Astrocyte of the spinal cord (primary cell): ENCODE data around the gene MAP3K21.

Experiments
- DNase-seq: peaks from one replicate; pipeline ENCODE4 v3.0.0; 2011; ENCODE audit warnings: low read depth, low spot score
- H3K4me3 ChIP-seq: 2 replicates; pipeline ENCODE4 v1.5.1; 2011; ENCODE audit warnings: low read depth, mild to moderate bottlenecking, low read length, moderate library complexity
- CTCF ChIP-seq: IDR thresholded peaks from 2 replicates; pipeline ENCODE4 v1.5.1; 2012; ENCODE audit warnings: low read depth, mild to moderate bottlenecking, low read length, inconsistent platforms
- in situ Hi-C: cut with HindIII; loops from 2 replicates; pipeline ENCODE4 v1.10.0; 2017; ENCODE audit warnings: low sequenced_read_pairs

Gene MAP3K21

GRCh38 chr1:233389893-233390292 lies 62.4 kb downstream of the MAP3K21 start:
- DNase-seq = no peak
- in situ Hi-C loops = no loop called here
- no peak for TF ChIP-seq CTCF
- H3K4me3 ChIP-seq = no peak overlapping the region

GRCh38 chr1:233390842-233391737 lies 63.6 kb downstream of the MAP3K21 start:
- H3K4me3 ChIP-seq = no peak overlapping the region
- TF ChIP-seq CTCF = no peak
- in situ Hi-C loops = no loop called here
- no peak for DNase-seq

GRCh38 chr1:233393084-233393840 lies 65.7 kb downstream of the MAP3K21 start:
- no peak for DNase-seq
- no peak for TF ChIP-seq CTCF
- H3K4me3 ChIP-seq = no peak overlapping the region
- in situ Hi-C loops = no loop called here

- no peak overlapping the region for H3K4me3 ChIP-seq
- in situ Hi-C loops = no loop called here
- TF ChIP-seq CTCF = no peak
- no peak for DNase-seq
Measured at GRCh38 chr1:233393926-233394680, 66.6 kb downstream of the MAP3K21 start.

- peak; percentile 70 for DNase-seq
- no peak overlapping the region for H3K4me3 ChIP-seq
- TF ChIP-seq CTCF = peak; percentile 84
- in situ Hi-C loops = no loop called here
Measured at GRCh38 chr1:233394860-233395717, 67.6 kb downstream of the MAP3K21 start.
